GM21515 (cell line): ENCODE measurements around the gene KRT16.
A peak's percentile ranks its signal among the peaks of the same experiment; 100 is the strongest.
"Not testable (repeated sequence)": the region's sequence is repeated elsewhere in the genome, so short reads cannot be mapped to it uniquely, and the experiment has no call there.

Experiments
- ATAC-seq: cut with Tn5 transposase; IDR thresholded peaks from one replicate; pipeline ENCODE4 v1.9.1; 2021; ENCODE audit not compliant: unreplicated experiment

KRT16 gene

GRCh38 chr17:41612376-41613160, at the start of gene KRT16:
Gene KRT16, minus strand, starts transcription at chr17:41612767. Its CDS starts 79 bp downstream, at chr17:41612688.
- not testable (repeated sequence) for ATAC-seq

GRCh38 chr17:41660221-41660711, 47.7 kb upstream of the KRT16 start:
- ATAC-seq: no peak

- no peak for ATAC-seq
Measured at GRCh38 chr17:41659427-41660212, 47.1 kb upstream of the KRT16 start.

- no peak for ATAC-seq
Measured at GRCh38 chr17:41658846-41659245, 46.3 kb upstream of the KRT16 start.

- no peak for ATAC-seq
Measured at GRCh38 chr17:41657936-41658335, 45.4 kb upstream of the KRT16 start.

GRCh38 chr17:41657176-41657754, 44.7 kb upstream of the KRT16 start:
- ATAC-seq: no peak

GRCh38 chr17:41656249-41657023, 43.9 kb upstream of the KRT16 start:
- ATAC-seq: no peak

GRCh38 chr17:41655611-41656111, 43.1 kb upstream of the KRT16 start:
- ATAC-seq: no peak

GRCh38 chr17:41654678-41655607, 42.4 kb upstream of the KRT16 start:
- no peak for ATAC-seq

- ATAC-seq: no peak
Measured at GRCh38 chr17:41653892-41654677, 41.5 kb upstream of the KRT16 start.

- ATAC-seq: no peak
Measured at GRCh38 chr17:41653421-41653820, 40.9 kb upstream of the KRT16 start.

- no peak for ATAC-seq
Measured at GRCh38 chr17:41652461-41652970, 39.9 kb upstream of the KRT16 start.

- ATAC-seq: no peak
Measured at GRCh38 chr17:41651625-41652460, 39.3 kb upstream of the KRT16 start.

GRCh38 chr17:41650794-41651624, 38.4 kb upstream of the KRT16 start:
- no peak for ATAC-seq

- ATAC-seq: no peak
Measured at GRCh38 chr17:41649923-41650519, 37.5 kb upstream of the KRT16 start.

- peak; percentile 51 for ATAC-seq
Measured at GRCh38 chr17:41648411-41649195, 36.0 kb upstream of the KRT16 start.
